IMR-90 (cell line): ENCODE measurements around the gene ITFG1. TPM values are rescaled to one million over a fixed set of nuclear protein-coding genes. Genes with fewer than 3 reads are reported as not detected.

ENCODE experiments used
- ATAC-seq: fragments of 200-7000 bp; cut with Tn5 transposase; 2 replicates; pipeline ENCODE4 v1.9.1; 2020; ENCODE audit warnings: low read depth, mild to moderate bottlenecking, moderate library complexity
- BruUV-seq: library from RNA; stranded (reverse); fragments of 400-500 nt; replicated peaks from 2 replicates; lab custom pipeline; 2021; lab: Mats Ljungman, UMichigan
- CTCF ChIA-PET: fragments of 300-600 bp; formaldehyde crosslinking; extraction: SDS; loops from one replicate; lab custom pipeline; 2021; ENCODE audit warnings: antibody characterized with exemption; lab: Yijun Ruan, JAX
- POLR2A ChIA-PET: fragments of 300-600 bp; sonication (Branson Sonifier 250); formaldehyde crosslinking; loops from one replicate; lab custom pipeline; 2022; ENCODE audit warnings: antibody characterized with exemption; ENCODE audit not compliant: unreplicated experiment; lab: Charles Lee
- DNase-seq: peaks from one replicate; pipeline ENCODE4 v3.0.0; 2013
- H2AFZ ChIP-seq: replicated peaks from 2 replicates; pipeline ENCODE3; 2013; ENCODE audit warnings: low read length, mild to moderate bottlenecking; ENCODE audit not compliant: poor library complexity
- H2AK5ac ChIP-seq: 2 replicates; pipeline ENCODE4 v1.6.1; 2013; ENCODE audit warnings: low read depth, low read length, inconsistent platforms
- H2AK9ac ChIP-seq: replicated peaks from 2 replicates; pipeline ENCODE3; 2013; ENCODE audit warnings: mild to moderate bottlenecking, low read depth, low read length, moderate library complexity; ENCODE audit not compliant: poor library complexity
- H2BK120ac ChIP-seq: 2 replicates; pipeline ENCODE4 v1.6.1; 2013; ENCODE audit warnings: low read depth, low read length, inconsistent platforms
- H2BK15ac ChIP-seq: 3 replicates; pipeline ENCODE4 v1.6.1; 2013; ENCODE audit warnings: low read depth, low read length, inconsistent platforms
- H2BK20ac ChIP-seq: 2 replicates; pipeline ENCODE4 v1.6.1; 2013; ENCODE audit warnings: low read depth, mild to moderate bottlenecking, inconsistent platforms, low read length, moderate library complexity
- H2BK5ac ChIP-seq: 2 replicates; pipeline ENCODE4 v1.6.1; 2013; ENCODE audit warnings: mild to moderate bottlenecking, low read depth, low read length, inconsistent platforms; ENCODE audit not compliant: poor library complexity, severe bottlenecking
- H3K14ac ChIP-seq: replicated peaks from 2 replicates; pipeline ENCODE4 v1.6.1; 2013; ENCODE audit warnings: low read depth, low read length, inconsistent platforms
- H3K18ac ChIP-seq: 2 replicates; pipeline ENCODE4 v1.6.1; 2013; ENCODE audit warnings: low read depth, low read length, control low read depth
- H3K23ac ChIP-seq: 2 replicates; pipeline ENCODE4 v1.6.1; 2013; ENCODE audit warnings: low read depth, low read length, inconsistent platforms
- H3K27ac ChIP-seq: 2 replicates; pipeline ENCODE4 v1.5.1; 2013; ENCODE audit warnings: mild to moderate bottlenecking, control low read depth, low read length; ENCODE audit not compliant: insufficient read depth
- H3K27me3 ChIP-seq: 2 replicates; pipeline ENCODE4 v1.6.1; 2013; ENCODE audit warnings: low read length; ENCODE audit not compliant: control insufficient read depth, insufficient read depth
- H3K36me3 ChIP-seq: 2 replicates; pipeline ENCODE4 v1.6.1; 2013; ENCODE audit warnings: low read length, mixed read lengths; ENCODE audit not compliant: control insufficient read depth, insufficient read depth
- H3K4ac ChIP-seq: 2 replicates; pipeline ENCODE4 v1.6.1; 2013; ENCODE audit warnings: low read depth, low read length, inconsistent platforms
- H3K4me1 ChIP-seq: 2 replicates; pipeline ENCODE4 v1.6.1; 2013; ENCODE audit warnings: low read length, mixed read lengths; ENCODE audit not compliant: control insufficient read depth, insufficient read depth
- H3K4me2 ChIP-seq: 2 replicates; pipeline ENCODE4 v1.6.1; 2013; ENCODE audit warnings: low read depth, mild to moderate bottlenecking, control low read depth, low read length, moderate library complexity
- H3K4me3 ChIP-seq: 2 replicates; pipeline ENCODE4 v1.5.1; 2013; ENCODE audit warnings: low read depth, mild to moderate bottlenecking, control low read depth, low read length, moderate library complexity; ENCODE audit not compliant: insufficient read depth
- H3K56ac ChIP-seq: 2 replicates; pipeline ENCODE4 v1.6.1; 2013; ENCODE audit warnings: low read length, inconsistent platforms; ENCODE audit not compliant: insufficient read depth; ENCODE audit errors: extremely low read depth
- H3K79me1 ChIP-seq, 2 experiments: 2 replicates each; pipeline ENCODE4 v1.6.1; 2013; ENCODE audit warnings: low read length in 2 of 2, inconsistent platforms in 1 of 2, low read depth in 1 of 2
- H3K9ac ChIP-seq: 2 replicates; pipeline ENCODE4 v1.6.1; 2013; ENCODE audit warnings: low read depth, low read length, control low read depth
- H3K9me1 ChIP-seq: 2 replicates; pipeline ENCODE4 v1.6.1; 2013; ENCODE audit warnings: low read length, inconsistent platforms; ENCODE audit not compliant: insufficient read depth
- H3K9me3 ChIP-seq: 2 replicates; pipeline ENCODE4 v1.6.1; 2013; ENCODE audit warnings: low read length; ENCODE audit not compliant: control insufficient read depth, insufficient read depth
- H4K20me1 ChIP-seq: 2 replicates; pipeline ENCODE4 v1.6.1; 2013; ENCODE audit warnings: low read length, inconsistent platforms; ENCODE audit not compliant: insufficient read depth
- H4K5ac ChIP-seq: 2 replicates; pipeline ENCODE4 v1.6.1; 2013; ENCODE audit warnings: mild to moderate bottlenecking, low read depth, low read length, control low read depth
- H4K8ac ChIP-seq, 2 experiments: 2 replicates each; pipeline ENCODE4 v1.6.1; 2013; ENCODE audit warnings: low read depth in 2 of 2, low read length in 2 of 2, control low read depth in 1 of 2, inconsistent platforms in 1 of 2
- H4K91ac ChIP-seq: 2 replicates; pipeline ENCODE4 v1.6.1; 2013; ENCODE audit warnings: low read depth, low read length, inconsistent platforms; ENCODE audit not compliant: insufficient read depth
- MAFK ChIP-seq: IDR thresholded peaks from 2 replicates; pipeline ENCODE4 v1.6.1; 2012; ENCODE audit warnings: low read depth, low read length, improper control_type of control experiment
- WGBS, 2 experiments: methylation state at CpG; one replicate each; pipeline versions ENCODE4 v1.1.5 to v1.1.7; 2013; ENCODE audit warnings: missing lambda C conversion rate in 2 of 2; ENCODE audit not compliant: insufficient read length in 1 of 2; ENCODE audit errors: extremely low coverage in 2 of 2; 5-methylcytosine and 5-hydroxymethylcytosine counted together
- dilution Hi-C: fragments of 300-500 bp; cut with HindIII; formaldehyde crosslinking; loops from one replicate; pipeline ENCODE4 v1.14.3; 2018; ENCODE audit warnings: low sequenced_read_pairs; ENCODE audit not compliant: unreplicated experiment
- in situ Hi-C: fragments of 300-500 bp; cut with MboI; formaldehyde crosslinking; loops from 3 replicates; pipeline ENCODE4 v1.14.3; 2019; ENCODE audit warnings: low sequenced_read_pairs, inconsistent platforms, mixed read lengths
- intact Hi-C: fragments of 100-400 bp; cut with micrococcal nuclease; formaldehyde crosslinking; loops from 2 replicates; pipeline ENCODE4 v1.10.0; 2022
- polyA plus RNA-seq, 3 experiments: library from polyadenylated mRNA; depleted of rRNA; stranded (reverse); fragments of >200 nt; gene quantifications; 2 replicates each; pipeline ENCODE4 v1.2.3, GENCODE V29; 2012; ENCODE audit warnings: low replicate concordance in 1 of 3
- total RNA-seq: library from RNA; depleted of rRNA; stranded (reverse); fragments of >200 nt; gene quantifications from 2 replicates; pipeline ENCODE4 v1.2.3, GENCODE V29; 2012

Gene ITFG1
- total and polyA plus RNA-seq, 2 of the 4 experiments (the other 2 are of a cell fraction) = 54.3 to 60.4 TPM

DNA sequence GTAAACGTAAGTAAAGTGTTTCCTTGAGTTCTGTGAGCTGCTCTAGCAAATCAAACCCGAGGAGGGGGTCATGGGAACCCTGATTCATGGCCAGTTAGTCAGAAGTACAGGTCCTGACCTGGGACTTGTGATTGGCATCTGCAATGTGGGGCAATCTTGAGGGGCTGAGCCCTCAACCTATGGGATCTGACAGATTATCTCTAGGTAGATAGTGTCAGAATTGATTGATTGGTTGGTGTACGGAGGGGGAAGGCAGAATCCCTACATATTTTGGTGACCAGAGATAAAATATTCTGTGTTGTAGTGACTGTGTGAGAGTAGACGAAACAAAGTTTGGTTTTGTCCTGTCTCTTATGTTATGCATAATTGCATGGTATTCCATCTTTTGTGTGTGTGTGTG lies 216.7 kb downstream of the ITFG1 start:
- Histone ChIP-seq H3K4me1 (no peaks in the 10 kb centered on the region), H2BK120ac (no peak overlapping the region), H3K79me1 (no peaks in the 10 kb centered on the region), H2BK15ac (no peak overlapping the region), H3K56ac (no peak overlapping the region), H2BK5ac (no peak overlapping the region), H2AK5ac (no peak overlapping the region), H3K4me3 (no peak overlapping the region), H3K9me1 (no peaks in the 10 kb centered on the region), H3K4ac (no peak overlapping the region), H2BK20ac (no peak overlapping the region), H4K8ac (no peak overlapping the region), H3K23ac (no peak overlapping the region), H2AK9ac (no peak overlapping the region), H4K5ac (no peak overlapping the region), H3K36me3 (0 out of 2 replicates have a peak, but pooled peaks cover 2% of the 10 kb centered on the region), H3K9ac (no peak overlapping the region), H3K18ac (no peak overlapping the region), H4K20me1 (no peaks in the 10 kb centered on the region), H3K27ac (no peak overlapping the region), H3K27me3 (no peaks in the 10 kb centered on the region), H3K14ac (no peak overlapping the region), H4K91ac (no peak overlapping the region), H3K9me3 (no peaks in the 10 kb centered on the region), H2AFZ (no peak overlapping the region), H3K4me2 (no peak overlapping the region)
- WGBS, 2 experiments = no CpG with 5 or more reads among the region's 4 CpGs
- intact Hi-C loops (no loop called here), in situ Hi-C loops (no loop called here), dilution Hi-C loops (no loop called here)
- no peak for ATAC-seq
- ChIA-PET CTCF (no interaction called here), POLR2A (no interaction called here)
- BruUV-seq = no TSS peak
- no peak for TF ChIP-seq MAFK
- DNase-seq = no peak
